NCI-H2196 (cell line): ENCODE results near the gene UFD1.

ENCODE experiments used
- DNase-seq: peaks from one replicate; lab custom pipeline; 2025; ENCODE audit not compliant: unreplicated experiment; lab: John Stamatoyannopoulos, UW

UFD1 gene

GRCh38 chr22:19400881-19401280 lies 78.1 kb downstream of the UFD1 start:
- DNase-seq = no peak
